Fibroblast of upper back skin (primary cell): ENCODE measurements around the gene BRICD5.
A peak's percentile ranks its signal among the peaks of the same experiment; 100 is the strongest.

Source experiments
- DNase-seq: peaks from one replicate; pipeline ENCODE4 v3.0.0-alpha.2; 2013

The BRICD5 gene

DNA sequence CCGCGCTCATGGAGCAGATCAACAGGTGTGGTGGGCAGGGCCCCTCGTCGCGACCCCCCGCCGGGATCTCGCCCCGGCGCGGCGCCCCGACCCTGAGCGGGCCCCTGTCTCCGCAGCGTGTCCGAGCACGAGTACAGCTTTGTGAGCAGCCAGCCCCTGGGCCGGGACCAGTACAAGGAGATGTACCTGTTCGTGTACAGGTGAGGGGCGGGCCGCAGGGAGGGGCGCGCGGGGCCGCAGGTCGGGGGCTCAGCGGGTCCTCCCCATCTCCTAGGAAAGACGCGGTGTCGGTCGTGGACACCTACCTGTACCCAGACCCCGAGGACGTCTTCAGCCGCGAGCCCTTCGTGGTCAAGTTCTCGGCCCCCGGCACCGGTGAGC, 26.4 kb upstream of the BRICD5 start:
- DNase-seq = no peak

DNA sequence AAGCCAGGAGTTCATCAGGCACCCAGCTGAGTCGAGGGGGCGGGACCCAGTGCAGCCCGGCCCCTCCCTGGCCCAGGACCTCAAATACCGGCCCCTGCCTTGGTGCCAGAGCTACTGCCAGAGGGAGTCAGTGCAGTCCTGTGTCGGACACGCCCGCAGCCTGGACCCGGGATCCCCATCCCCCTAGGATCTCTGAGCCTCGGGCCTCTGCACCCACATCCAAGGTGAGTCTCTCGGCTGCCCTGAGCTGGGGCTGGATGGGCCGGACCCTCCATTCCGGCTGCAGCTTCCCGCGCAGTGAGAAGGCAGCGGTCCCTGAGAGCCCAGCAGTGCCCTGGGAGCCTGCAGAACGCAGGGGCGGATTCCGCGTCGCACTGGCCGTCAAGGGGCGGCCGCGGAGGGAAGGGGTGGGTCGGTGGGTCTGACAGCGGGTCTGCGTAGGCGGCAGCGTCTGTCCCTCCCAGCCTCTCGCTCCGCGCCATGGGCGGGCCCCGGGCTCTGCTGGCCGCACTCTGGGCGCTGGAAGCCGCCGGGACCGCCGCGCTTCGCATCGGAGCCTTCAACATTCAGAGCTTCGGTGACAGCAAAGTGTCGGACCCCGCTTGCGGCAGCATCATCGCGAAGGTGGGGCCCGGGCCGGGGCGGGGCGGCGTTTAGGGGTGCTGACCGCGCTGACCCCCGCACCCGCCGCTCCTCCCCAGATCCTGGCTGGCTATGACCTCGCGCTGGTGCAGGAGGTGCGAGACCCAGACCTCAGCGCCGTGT, 25.9 kb upstream of the BRICD5 start, which contains the start of gene DNASE1L2:
Gene DNASE1L2 (plus strand): TSS at position 108 of the 765 bp plus-strand sequence. CDS start 373 bp downstream, at position 481.
- no peak for DNase-seq

GRCh38 chr16:2235695-2236336, 25.2 kb upstream of the BRICD5 start:
- no peak for DNase-seq

DNA sequence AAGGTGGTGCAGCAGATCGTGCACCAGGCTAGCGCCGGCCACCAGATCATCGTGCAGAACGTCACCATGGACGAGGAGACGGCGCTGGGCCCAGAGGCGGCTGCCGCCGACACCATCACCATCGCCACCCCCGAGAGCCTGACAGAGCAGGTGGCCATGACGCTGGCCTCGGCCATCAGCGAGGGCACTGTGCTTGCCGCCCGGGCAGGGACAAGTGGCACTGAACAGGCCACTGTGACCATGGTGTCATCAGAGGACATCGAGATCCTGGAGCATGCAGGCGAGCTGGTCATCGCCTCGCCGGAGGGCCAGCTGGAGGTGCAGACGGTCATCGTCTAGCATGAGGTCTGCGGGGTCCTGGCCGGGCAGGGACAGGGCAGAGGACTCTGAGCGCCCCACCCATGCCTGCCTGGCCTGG, 24.6 kb upstream of the BRICD5 start:
- DNase-seq = no peak

- DNase-seq = no peak
These were observed 24.1 kb upstream of the BRICD5 start for GRCh38 chr16:2234813-2235170.

DNA sequence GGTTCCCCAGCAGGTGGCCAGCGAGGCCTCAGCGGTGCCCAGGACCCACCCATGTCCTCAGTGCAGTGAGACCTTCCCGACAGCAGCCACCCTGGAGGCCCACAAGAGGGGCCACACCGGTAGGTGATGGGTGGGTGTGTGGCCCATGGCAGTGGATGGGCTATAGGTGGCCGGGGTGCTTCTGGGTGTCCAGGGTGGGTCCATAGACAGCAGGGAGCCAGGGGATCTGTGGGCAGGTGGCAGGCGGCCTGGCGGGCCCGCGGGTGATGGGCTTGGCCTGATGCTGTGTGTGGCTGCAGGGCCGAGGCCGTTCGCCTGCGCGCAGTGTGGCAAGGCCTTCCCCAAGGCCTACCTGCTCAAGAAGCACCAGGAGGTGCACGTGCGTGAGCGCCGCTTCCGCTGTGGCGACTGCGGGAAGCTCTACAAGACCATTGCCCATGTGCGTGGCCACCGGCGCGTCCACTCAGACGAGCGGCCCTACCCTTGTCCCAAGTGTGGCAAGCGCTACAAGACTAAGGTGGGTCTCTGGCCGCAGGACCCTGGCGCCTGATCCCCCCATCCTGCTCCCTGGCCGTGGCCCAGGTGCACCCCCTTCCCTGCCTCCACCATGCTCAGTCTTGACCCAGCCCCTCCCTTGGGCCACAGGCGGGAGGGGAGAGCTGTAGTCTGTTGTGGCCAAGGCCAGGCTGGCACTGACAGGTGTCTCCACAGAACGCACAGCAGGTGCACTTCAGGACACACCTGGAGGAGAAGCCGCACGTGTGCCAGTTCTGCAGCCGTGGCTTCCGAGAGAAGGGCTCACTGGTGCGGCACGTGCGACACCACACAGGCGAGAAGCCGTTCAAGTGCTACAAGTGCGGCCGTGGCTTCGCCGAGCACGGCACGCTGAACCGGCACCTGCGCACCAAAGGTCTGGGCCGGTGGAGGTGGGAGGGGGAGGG, 23.5 kb upstream of the BRICD5 start:
- DNase-seq = no peak

DNA sequence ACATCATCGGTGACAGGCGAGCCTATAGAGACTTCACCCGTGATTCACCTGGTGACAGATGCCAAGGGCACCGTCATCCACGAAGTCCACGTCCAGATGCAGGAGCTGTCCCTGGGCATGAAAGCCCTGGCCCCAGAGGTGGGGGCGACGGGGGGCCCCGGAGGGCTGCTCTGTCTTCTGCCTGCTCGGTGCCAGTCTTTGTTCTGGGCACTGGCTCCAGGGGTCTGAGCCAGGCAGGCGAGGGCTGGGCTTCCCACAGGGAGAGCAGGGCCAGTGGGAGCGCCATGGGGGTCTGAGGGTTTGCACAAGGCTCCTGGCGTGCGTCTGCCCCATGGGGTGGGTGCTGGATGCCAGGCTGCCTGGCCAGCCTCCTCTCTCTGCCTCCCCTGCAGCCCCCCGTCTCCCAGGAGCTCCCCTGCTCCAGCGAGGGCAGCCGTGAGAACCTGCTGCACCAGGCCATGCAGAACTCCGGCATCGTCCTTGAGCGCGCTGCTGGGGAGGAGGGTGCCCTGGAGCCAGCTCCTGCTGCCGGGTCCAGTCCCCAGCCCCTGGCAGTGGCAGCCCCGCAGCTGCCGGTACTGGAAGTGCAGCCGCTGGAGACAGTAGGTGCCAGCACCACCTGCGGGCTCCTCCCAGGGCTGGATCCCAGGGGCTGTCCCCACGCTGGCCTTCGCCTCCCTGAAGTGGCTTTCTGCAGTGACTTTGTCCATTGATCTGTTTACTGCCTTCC, 22.5 kb upstream of the BRICD5 start:
- DNase-seq = no peak

- no peak for DNase-seq
These were observed 21.7 kb upstream of the BRICD5 start for GRCh38 chr16:2232094-2232990.

GRCh38 chr16:2231016-2231931, 20.6 kb upstream of the BRICD5 start:
- no peak for DNase-seq

GRCh38 chr16:2230376-2230775, 19.7 kb upstream of the BRICD5 start:
- DNase-seq = no peak

DNA sequence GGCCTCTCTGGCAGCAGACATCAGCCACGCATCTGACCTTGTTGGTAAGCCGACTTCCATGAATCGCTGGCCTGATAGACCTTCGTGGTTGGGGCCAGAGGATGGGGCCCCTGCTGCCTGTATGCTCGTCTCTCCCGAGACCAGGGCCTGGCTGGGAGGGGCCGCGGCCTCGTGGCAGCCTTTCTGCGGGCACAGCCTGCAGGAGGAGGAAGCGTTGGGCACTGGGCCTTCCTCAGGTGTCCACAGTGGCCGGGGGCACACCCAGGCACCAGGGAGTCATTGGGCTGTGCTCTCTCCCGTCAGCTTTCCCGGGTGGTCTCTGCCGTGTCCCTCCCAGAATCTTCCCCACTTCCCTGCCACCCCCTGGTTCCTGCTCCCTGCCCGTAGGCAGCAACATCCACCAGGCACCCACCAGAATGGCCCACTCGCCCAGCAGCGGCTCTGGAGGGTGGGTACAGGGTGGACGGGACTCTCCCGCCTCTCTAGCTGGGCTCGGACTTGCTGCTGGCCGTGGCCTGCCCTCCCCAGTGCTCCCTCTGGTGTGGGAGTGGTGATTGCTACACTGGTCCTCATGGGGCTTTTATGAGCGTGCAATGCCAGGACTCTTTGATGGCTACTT, 19.1 kb upstream of the BRICD5 start:
- DNase-seq = no peak

GRCh38 chr16:2229091-2229490, 18.4 kb upstream of the BRICD5 start:
- no peak for DNase-seq

DNA sequence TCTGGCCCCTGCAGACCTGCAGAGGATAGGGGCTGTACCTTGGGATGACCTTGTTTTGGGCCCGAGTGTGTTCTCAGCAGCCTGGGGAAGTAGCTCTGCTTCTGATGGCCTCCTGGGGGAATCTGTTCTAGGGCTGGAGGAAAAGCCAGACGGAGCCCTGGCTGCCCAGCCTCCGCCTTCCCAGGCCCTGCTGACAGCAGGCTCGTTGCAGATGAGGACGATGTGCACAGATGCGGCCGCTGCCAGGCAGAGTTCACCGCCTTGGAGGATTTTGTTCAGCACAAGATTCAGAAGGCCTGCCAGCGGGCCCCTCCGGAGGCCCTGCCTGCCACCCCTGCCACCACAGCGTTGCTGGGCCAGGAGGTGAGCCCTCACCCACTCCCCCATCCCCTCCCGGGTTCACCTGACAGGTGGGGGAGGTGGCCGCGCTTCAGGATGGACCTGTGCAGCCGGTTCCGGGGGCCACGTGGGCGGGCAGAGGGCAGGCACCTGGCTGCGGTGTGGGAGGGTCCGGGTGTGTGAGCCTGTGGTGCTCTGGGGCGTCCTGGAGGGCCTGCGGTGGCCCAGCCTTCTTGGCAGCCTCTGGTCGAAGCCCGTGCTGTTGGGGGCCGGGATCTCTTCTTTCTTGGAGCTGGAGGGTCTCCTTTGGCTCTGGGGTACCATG, 17.6 kb upstream of the BRICD5 start:
- DNase-seq = no peak

- DNase-seq = no peak
These were observed 16.3 kb upstream of the BRICD5 start for GRCh38 chr16:2226918-2227317.

DNA sequence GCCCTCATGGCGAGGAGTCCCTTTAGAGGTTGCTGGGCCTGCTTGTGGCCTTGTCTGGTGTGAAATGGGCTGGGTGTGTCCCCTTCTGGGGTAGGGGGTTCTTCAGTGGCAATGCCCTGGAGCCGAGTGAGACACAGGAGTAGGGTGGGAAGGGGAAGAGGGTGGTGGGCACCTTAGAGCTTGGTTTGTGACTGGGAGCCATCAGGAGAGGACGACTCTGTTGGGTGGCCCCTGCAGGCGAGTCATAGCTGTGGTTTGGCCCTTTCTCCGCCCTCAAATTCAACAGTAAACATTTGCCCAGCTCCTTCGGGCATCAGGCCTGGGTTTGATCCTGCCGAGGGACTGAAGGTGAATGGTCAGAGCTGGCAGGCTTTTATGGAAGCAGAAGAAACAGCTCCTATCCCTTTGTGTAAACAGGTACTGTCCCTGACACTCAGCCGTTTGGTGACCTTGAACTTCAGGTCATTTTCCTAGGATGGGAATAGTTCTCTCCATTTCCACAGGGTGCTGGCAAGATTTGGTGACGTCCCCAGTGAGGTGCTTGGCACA, 15.7 kb upstream of the BRICD5 start:
- DNase-seq = no peak

GRCh38 chr16:2223942-2224486, 13.4 kb upstream of the BRICD5 start:
- peak; percentile 29 for DNase-seq

DNA sequence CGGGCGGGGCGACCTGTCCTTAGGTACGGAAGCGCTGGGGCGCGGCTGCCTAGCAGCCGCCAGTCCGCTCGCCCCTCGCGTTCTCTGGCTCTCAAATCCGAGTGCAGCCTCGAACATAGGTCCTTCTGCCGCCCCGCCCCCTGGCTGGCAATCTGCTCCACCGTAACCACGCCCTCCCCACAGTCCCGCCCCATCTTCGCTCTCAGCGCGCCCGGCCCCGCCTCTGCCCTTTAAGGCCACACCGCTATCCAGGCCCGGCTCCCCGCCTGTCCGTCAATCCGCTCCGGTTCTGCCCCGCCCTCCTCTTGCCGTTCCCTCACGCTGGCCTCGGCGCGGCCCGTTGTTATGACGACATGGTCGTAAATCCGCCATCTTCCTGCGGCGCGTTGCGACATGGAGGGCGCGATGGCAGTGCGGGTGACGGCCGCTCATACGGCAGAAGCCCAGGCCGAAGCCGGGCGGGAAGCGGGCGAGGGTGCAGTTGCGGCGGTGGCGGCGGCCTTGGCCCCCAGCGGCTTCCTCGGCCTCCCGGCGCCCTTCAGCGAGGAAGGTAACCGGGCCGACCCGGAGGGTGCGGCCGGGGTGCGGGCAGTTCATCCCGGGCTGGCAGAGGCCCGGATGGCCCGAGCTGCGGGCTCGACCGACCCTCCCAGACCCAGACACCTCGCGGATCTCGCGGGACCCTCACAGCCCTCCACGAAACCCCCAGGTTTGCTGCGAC, 12.7 kb upstream of the BRICD5 start, which contains the start of gene E4F1:
Gene E4F1 (plus strand): TSS at position 371 of the 721 bp plus-strand sequence. CDS start 23 bp downstream, at position 394.
- DNase-seq = peak; percentile 99

DNA sequence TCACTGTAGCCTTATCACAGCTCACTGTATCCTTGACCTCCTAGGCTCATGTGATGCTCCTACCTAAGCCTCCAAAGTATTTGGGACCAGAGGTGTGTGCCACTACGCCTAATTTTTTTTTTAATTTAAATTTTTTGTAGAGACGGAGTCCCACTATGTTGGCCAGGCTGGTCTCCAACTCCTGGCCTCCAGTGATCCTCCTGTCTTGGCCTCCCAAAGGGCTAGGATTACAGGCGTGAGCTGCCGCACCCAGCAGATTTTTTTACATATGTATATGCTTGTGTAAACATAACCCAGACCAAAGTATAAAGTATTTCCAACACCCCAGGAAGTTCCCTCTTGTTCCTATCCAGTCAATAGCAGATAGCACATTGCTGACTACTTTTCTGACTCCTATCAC, 5.7 kb upstream of the BRICD5 start:
- DNase-seq = no peak
